Skeletal muscle tissue (tissue), 4 donors: ENCODE data around the gene OARD1. TPM values are rescaled to one million over a fixed set of nuclear protein-coding genes. Genes with fewer than 3 reads are reported as not detected.
"Not testable (repeated sequence)": the region's sequence is repeated elsewhere in the genome, so short reads cannot be mapped to it uniquely, and the experiment has no call there.

Experiments used
- H3K27ac ChIP-seq: one replicate; pipeline ENCODE4 v1.7.0; 2013; ENCODE audit warnings: mild to moderate bottlenecking, low read depth, low read length, inconsistent platforms
- H3K27me3 ChIP-seq, 3 donors: one replicate each; pipeline ENCODE4 v1.7.0; 2013; ENCODE audit warnings: low read length in 3 of 3; ENCODE audit not compliant: control insufficient read depth in 3 of 3, insufficient read depth in 3 of 3
- H3K36me3 ChIP-seq, 3 donors: one replicate each; pipeline ENCODE4 v1.7.0; 2013; ENCODE audit warnings: low read length in 3 of 3; ENCODE audit not compliant: control insufficient read depth in 3 of 3, insufficient read depth in 3 of 3
- H3K4me1 ChIP-seq, 3 donors: one replicate each; pipeline ENCODE4 v1.7.0; 2013; ENCODE audit warnings: low read length in 3 of 3, mild to moderate bottlenecking in 3 of 3; ENCODE audit not compliant: control insufficient read depth in 3 of 3, insufficient read depth in 3 of 3
- H3K4me3 ChIP-seq, 3 donors: one replicate each; pipeline ENCODE4 v1.7.0; 2013; ENCODE audit warnings: low read length in 3 of 3
- H3K9ac ChIP-seq, 3 donors: one replicate each; pipeline ENCODE4 v1.7.0; 2013; ENCODE audit warnings: low read length in 3 of 3, mild to moderate bottlenecking in 3 of 3, moderate library complexity in 2 of 3, low read depth in 1 of 3
- H3K9me3 ChIP-seq, 3 donors: one replicate each; pipeline ENCODE4 v1.7.0; 2013; ENCODE audit warnings: low read length in 3 of 3; ENCODE audit not compliant: control insufficient read depth in 3 of 3
- total RNA-seq: library from RNA; depleted of rRNA; stranded (reverse); fragments of >200 nt; gene quantifications from one replicate; pipeline ENCODE4 v1.2.3, GENCODE V29; 2014
- donor health status: Osteomylitis.

The OARD1 gene
- total RNA-seq, 1 donor from 2014 or later: 10.4 TPM

DNA sequence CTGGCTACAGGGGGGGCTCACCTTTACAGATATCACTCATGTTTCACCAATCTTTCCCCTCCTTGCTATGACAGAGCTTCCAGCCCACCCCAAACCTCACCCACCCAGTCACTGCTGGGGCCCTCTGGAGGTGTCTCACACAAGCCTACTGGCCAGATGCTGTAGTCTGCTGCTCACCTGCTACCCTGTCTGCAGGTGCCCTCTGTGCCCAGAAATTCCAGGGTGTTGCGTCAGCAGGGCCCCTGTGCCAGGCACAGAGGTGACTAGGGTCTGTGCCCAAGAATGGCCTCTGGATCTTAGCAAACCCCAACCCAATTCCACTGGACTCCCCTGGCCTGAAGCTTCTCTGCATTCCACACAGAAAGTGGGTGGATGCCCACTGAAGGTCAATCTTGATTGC is 54.5 kb downstream of the OARD1 start:
- peaks cover 0 to 4% (median 0%) of the 10 kb centered on the region in 3 donors for H3K4me1 ChIP-seq
- H3K27ac ChIP-seq: no peak overlapping the region
- H3K9me3 ChIP-seq: no peaks in the 10 kb centered on the region
- no peaks in the 10 kb centered on the region for H3K36me3 ChIP-seq
- no peak overlapping the region for H3K4me3 ChIP-seq
- H3K9ac ChIP-seq: no peak overlapping the region
- no peaks in the 10 kb centered on the region for H3K27me3 ChIP-seq

DNA sequence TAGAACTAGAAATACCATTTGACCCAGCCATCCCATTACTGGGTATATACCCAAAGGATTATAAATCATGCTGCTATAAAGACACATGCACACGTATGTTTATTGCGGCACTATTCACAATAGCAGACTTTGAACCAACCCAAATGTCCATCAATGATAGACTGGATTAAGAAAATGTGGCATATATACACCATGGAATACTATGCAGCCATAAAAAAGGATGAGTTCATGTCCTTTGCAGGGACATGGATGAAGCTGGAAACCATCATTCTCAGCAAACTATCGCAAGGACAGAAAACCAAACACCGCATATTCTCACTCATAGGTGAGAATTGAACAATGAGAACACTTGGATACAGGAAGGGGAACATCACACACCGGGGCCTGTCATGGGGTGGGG is 56.3 kb downstream of the OARD1 start:
- H3K9me3 ChIP-seq, H3K36me3 ChIP-seq, H3K27me3 ChIP-seq, H3K4me3 ChIP-seq, H3K27ac ChIP-seq, H3K9ac ChIP-seq, H3K4me1 ChIP-seq: not testable (repeated sequence)

- Histone ChIP-seq H3K4me3 (no peak overlapping the region), H3K9me3 (no peaks in the 10 kb centered on the region), H3K9ac (no peak overlapping the region), H3K36me3 (no peaks in the 10 kb centered on the region), H3K27me3 (no peaks in the 10 kb centered on the region), H3K27ac (no peak overlapping the region), H3K4me1 (no peaks in the 10 kb centered on the region)
Measured at GRCh38 chr6:41014780-41015179, 57.4 kb downstream of the OARD1 start.

Other genes with a start within 250 kb of the OARD1 start
- 2.1 TPM for gene UNC5CL, start 33.1 kb downstream of the OARD1 start, total RNA-seq
- gene TSPO2, start 29.9 kb downstream of the OARD1 start, total RNA-seq: 1.0 TPM
- 664 TPM for gene APOBEC2, start 19.2 kb downstream of the OARD1 start, total RNA-seq
- gene NFYA, start 618 bp upstream of the OARD1 start, total RNA-seq: 17.2 TPM
- not detected for gene TREML1, start 82.0 kb upstream of the OARD1 start, total RNA-seq
- 0.52 TPM for gene TREM2, start 90.8 kb upstream of the OARD1 start, total RNA-seq
- gene TREML2, start 128.8 kb upstream of the OARD1 start, total RNA-seq: under 0.01 TPM
- not detected for gene TREML4, start 156.0 kb upstream of the OARD1 start, total RNA-seq
- gene TREM1, start 214.3 kb upstream of the OARD1 start, total RNA-seq: under 0.01 TPM